ENCODE results near the gene ANKS1B. TPM values are rescaled to one million over a fixed set of nuclear protein-coding genes. Genes with fewer than 3 reads are reported as not detected.

The ANKS1B gene
- total and polyA plus RNA-seq, 4 donors = 0.03 to 3.4 (median 0.53) TPM

GRCh38 chr12:98873776-98874175 lies 1111.0 kb downstream of the ANKS1B start:
- Histone ChIP-seq H3K4me3 (ENCODE audit: low read depth in 1 of 3, low read length in 3 of 3) (no peak overlapping the region), H3K9ac (ENCODE audit: low read depth in 1 of 2, low read length in 2 of 2) (no peak overlapping the region), H3K9me3 (ENCODE audit: control insufficient read depth in 4 of 4, low read length in 3 of 4) (no peaks in the 10 kb centered on the region), H3K4me1 (ENCODE audit: control insufficient read depth in 4 of 4, insufficient read depth in 4 of 4, low read length in 3 of 4) (no peaks in the 10 kb centered on the region), H3K36me3 (ENCODE audit: control insufficient read depth in 4 of 4, insufficient read depth in 3 of 4, low read depth in 1 of 4, low read length in 3 of 4) (no peaks in the 10 kb centered on the region), H3K27ac (ENCODE audit: low read depth in 1 of 2, low read length in 2 of 2) (no peak overlapping the region), H3K27me3 (ENCODE audit: control insufficient read depth in 4 of 4, insufficient read depth in 4 of 4, low read length in 3 of 4) (no peaks in the 10 kb centered on the region)
- TF ChIP-seq YY1 (IDR thresholded peaks at IDR 0.05) = no peak
- no peak for TF ChIP-seq SP1 (IDR thresholded peaks at IDR 0.05)
- TF ChIP-seq FOXA1 (IDR thresholded peaks at IDR 0.05) = no peak
- DNase-seq (ENCODE audit: low spot score) = no peak
- WGBS = 48% methylated on average over 1 of the region's 1 CpG

- Histone ChIP-seq H3K4me3 (ENCODE audit: low read depth in 1 of 3, low read length in 3 of 3) (no peak overlapping the region), H3K27me3 (ENCODE audit: control insufficient read depth in 4 of 4, insufficient read depth in 4 of 4, low read length in 3 of 4) (no peaks in the 10 kb centered on the region), H3K36me3 (ENCODE audit: control insufficient read depth in 4 of 4, insufficient read depth in 3 of 4, low read depth in 1 of 4, low read length in 3 of 4) (no peaks in the 10 kb centered on the region), H3K4me1 (ENCODE audit: control insufficient read depth in 4 of 4, insufficient read depth in 4 of 4, low read length in 3 of 4) (no peaks in the 10 kb centered on the region), H3K27ac (ENCODE audit: low read depth in 1 of 2, low read length in 2 of 2) (no peak overlapping the region), H3K9me3 (ENCODE audit: control insufficient read depth in 4 of 4, low read length in 3 of 4) (no peaks in the 10 kb centered on the region), H3K9ac (ENCODE audit: low read depth in 1 of 2, low read length in 2 of 2) (no peak overlapping the region)
- no peak for TF ChIP-seq HNF4A (conservative IDR thresholded peaks at IDR 0.05)
- no peak for TF ChIP-seq ATF3 (IDR thresholded peaks at IDR 0.05)
- TF ChIP-seq YY1 (IDR thresholded peaks at IDR 0.05) = no peak
- no peak for TF ChIP-seq SP1 (IDR thresholded peaks at IDR 0.05)
- TF ChIP-seq ZBTB33 (IDR thresholded peaks at IDR 0.05) = no peak
- no peak for TF ChIP-seq JUND (IDR thresholded peaks at IDR 0.05)
- no peak for TF ChIP-seq FOXA2 (IDR thresholded peaks at IDR 0.05)
- TF ChIP-seq RXRA (IDR thresholded peaks at IDR 0.05) = no peak
- TF ChIP-seq REST (IDR thresholded peaks at IDR 0.05) = no peak
- TF ChIP-seq TAF1 (conservative IDR thresholded peaks at IDR 0.05) = no peak
- no peak for DNase-seq (ENCODE audit: low spot score)
- WGBS = 42% methylated on average over 6 of the region's 6 CpGs
These were observed 1114.2 kb downstream of the ANKS1B start for GRCh38 chr12:98870504-98870903.

- TF ChIP-seq ATF3 (IDR thresholded peaks at IDR 0.05) = no peak
- TF ChIP-seq HNF4G (IDR thresholded peaks at IDR 0.05) = no peak
- TF ChIP-seq JUND (IDR thresholded peaks at IDR 0.05) = no peak
- no peak for TF ChIP-seq FOXA2 (IDR thresholded peaks at IDR 0.05)
- no peak for TF ChIP-seq FOXA1 (IDR thresholded peaks at IDR 0.05)
- no peak for TF ChIP-seq SP1 (IDR thresholded peaks at IDR 0.05)
- no peak for DNase-seq (ENCODE audit: low spot score)
- no peak overlapping the region for H3K27ac ChIP-seq (ENCODE audit: low read depth in 1 of 2, low read length in 2 of 2)
- no peak overlapping the region for H3K4me3 ChIP-seq (ENCODE audit: low read depth in 1 of 3, low read length in 3 of 3)
- H3K27me3 ChIP-seq (ENCODE audit: control insufficient read depth in 4 of 4, insufficient read depth in 4 of 4, low read length in 3 of 4) = no peaks in the 10 kb centered on the region
- 70% methylated on average over 2 of the region's 2 CpGs for WGBS
- no peaks in the 10 kb centered on the region for H3K36me3 ChIP-seq (ENCODE audit: control insufficient read depth in 4 of 4, insufficient read depth in 3 of 4, low read depth in 1 of 4, low read length in 3 of 4)
- H3K9me3 ChIP-seq (ENCODE audit: control insufficient read depth in 4 of 4, low read length in 3 of 4) = no peaks in the 10 kb centered on the region
- no peaks in the 10 kb centered on the region for H3K4me1 ChIP-seq (ENCODE audit: control insufficient read depth in 4 of 4, insufficient read depth in 4 of 4, low read length in 3 of 4)
- H3K9ac ChIP-seq (ENCODE audit: low read depth in 1 of 2, low read length in 2 of 2) = no peak overlapping the region
These were observed 1114.7 kb downstream of the ANKS1B start for GRCh38 chr12:98869886-98870503.
